Vagina (tissue), 2 donors: ENCODE measurements around the gene AK3. TPM values are rescaled to one million over a fixed set of nuclear protein-coding genes. Genes with fewer than 3 reads are reported as not detected.

ENCODE experiments used
- DNase-seq, 2 donors: peaks; one replicate each; pipeline ENCODE4 v3.0.0-alpha.2; 2017; ENCODE audit errors: extremely low spot score in 2 of 2
- H3K27ac ChIP-seq: fragments of 200-600 bp; sonication (generic); one replicate; pipeline ENCODE4 v1.5.1; 2019
- H3K27me3 ChIP-seq: fragments of 200-600 bp; sonication (generic); one replicate; pipeline ENCODE4 v1.5.1; 2019
- H3K36me3 ChIP-seq, 2 donors: fragments of 200-600 bp; sonication (generic); one replicate each; pipeline ENCODE4 v1.5.1; 2017 to 2019
- H3K4me1 ChIP-seq: fragments of 200-600 bp; sonication (generic); one replicate; pipeline ENCODE4 v1.5.1; 2019
- H3K4me3 ChIP-seq, 2 donors: fragments of 200-600 bp; sonication (generic); 1 replicate in 1 of 2; 2 replicates in 1 of 2; pipeline ENCODE4 v1.5.1; 2016 to 2019
- H3K9me3 ChIP-seq: fragments of 200-600 bp; sonication (generic); one replicate; pipeline ENCODE4 v1.5.1; 2019
- POLR2A ChIP-seq, 2 donors: fragments of 450-650 bp; IDR thresholded peaks; one replicate each; pipeline ENCODE4 v1.6.1; 2017; ENCODE audit warnings: antibody characterized with exemption in 2 of 2, mild to moderate bottlenecking in 2 of 2, moderate library complexity in 2 of 2
- POLR2AphosphoS5 ChIP-seq, 2 donors: sonication (generic); formaldehyde crosslinking; IDR thresholded peaks; one replicate each; pipeline ENCODE4 v1.9.0; 2017; ENCODE audit warnings: antibody characterized with exemption in 2 of 2, mild to moderate bottlenecking in 2 of 2, low read depth in 1 of 2; ENCODE audit not compliant: insufficient read depth in 1 of 2
- intact Hi-C: fragments of 100-400 bp; cut with DNase I; formaldehyde crosslinking; loops from one replicate; pipeline ENCODE4 v1.15.1; 2023
- total RNA-seq: library from RNA; depleted of rRNA; stranded (reverse); fragments of >200 nt; gene quantifications from one replicate; pipeline ENCODE4 v1.2.3, GENCODE V29; 2016
- TF ChIP-seq, protein P1 (sequence below), 3 experiments: fragments of 450-650 bp in 2 of 3; fragments of 200-600 bp in 1 of 3; sonication (generic) in 1 of 3; IDR thresholded peaks; one replicate each; pipeline ENCODE4 v1.5.1; 2017 to 2019; ENCODE audit warnings: antibody characterized with exemption in 3 of 3, mild to moderate bottlenecking in 2 of 3, moderate library complexity in 2 of 3

The AK3 gene
- total RNA-seq, 1 donor from 2014 or later: 72.4 TPM

DNA sequence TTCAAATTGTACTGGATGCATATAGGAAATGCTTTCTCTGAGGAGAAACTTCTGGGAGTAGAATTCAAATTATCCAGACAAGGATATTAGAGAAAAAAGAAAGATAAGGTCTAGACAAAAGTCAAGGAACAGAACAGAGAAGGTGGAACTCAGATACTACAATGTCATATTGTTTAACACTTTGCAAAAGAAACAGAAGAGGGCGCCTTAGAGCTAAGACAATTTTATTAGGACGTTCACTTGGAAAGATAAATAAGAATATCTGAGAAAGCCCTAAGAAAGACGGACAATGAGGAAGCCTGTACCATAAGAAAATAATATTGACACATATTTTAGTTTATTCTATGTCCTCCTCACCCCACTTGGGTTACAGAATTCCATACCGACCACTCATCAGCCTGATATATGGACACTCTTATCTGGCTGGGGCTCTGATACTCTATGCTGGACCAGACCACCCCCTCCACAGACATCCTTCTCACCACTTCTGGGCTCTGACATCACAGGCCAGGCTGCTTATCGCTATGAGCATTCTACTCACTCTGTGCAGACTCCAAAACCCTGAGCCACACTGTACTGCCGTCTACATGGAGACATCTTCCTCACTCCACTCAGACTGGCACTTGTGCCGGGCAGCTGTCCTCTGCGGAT lies 9.1 kb upstream of the AK3 start:
- Histone ChIP-seq H3K9me3 (no peaks in the 10 kb centered on the region), H3K27ac (no peak overlapping the region), H3K27me3 (no peaks in the 10 kb centered on the region), H3K36me3 (no peaks in the 10 kb centered on the region), H3K4me1 (no peaks in the 10 kb centered on the region), H3K4me3 (no peak overlapping the region)
- TF ChIP-seq POLR2A (IDR thresholded peaks at IDR 0.05) (no peak), POLR2AphosphoS5 (IDR thresholded peaks at IDR 0.05; ENCODE audit: insufficient read depth in 1 of 2, low read depth in 1 of 2) (no peak)
- TF ChIP-seq, protein P1, sequence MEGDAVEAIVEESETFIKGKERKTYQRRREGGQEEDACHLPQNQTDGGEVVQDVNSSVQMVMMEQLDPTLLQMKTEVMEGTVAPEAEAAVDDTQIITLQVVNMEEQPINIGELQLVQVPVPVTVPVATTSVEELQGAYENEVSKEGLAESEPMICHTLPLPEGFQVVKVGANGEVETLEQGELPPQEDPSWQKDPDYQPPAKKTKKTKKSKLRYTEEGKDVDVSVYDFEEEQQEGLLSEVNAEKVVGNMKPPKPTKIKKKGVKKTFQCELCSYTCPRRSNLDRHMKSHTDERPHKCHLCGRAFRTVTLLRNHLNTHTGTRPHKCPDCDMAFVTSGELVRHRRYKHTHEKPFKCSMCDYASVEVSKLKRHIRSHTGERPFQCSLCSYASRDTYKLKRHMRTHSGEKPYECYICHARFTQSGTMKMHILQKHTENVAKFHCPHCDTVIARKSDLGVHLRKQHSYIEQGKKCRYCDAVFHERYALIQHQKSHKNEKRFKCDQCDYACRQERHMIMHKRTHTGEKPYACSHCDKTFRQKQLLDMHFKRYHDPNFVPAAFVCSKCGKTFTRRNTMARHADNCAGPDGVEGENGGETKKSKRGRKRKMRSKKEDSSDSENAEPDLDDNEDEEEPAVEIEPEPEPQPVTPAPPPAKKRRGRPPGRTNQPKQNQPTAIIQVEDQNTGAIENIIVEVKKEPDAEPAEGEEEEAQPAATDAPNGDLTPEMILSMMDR (IDR thresholded peaks at IDR 0.05): peak; percentile 12 to 62 (median 29)
- no peak for DNase-seq
- intact Hi-C loops: loop anchor here (10.0 kb wide), 1 partner anchor 685 kb away; the partner anchor contains the start of gene PLGRKT

DNA sequence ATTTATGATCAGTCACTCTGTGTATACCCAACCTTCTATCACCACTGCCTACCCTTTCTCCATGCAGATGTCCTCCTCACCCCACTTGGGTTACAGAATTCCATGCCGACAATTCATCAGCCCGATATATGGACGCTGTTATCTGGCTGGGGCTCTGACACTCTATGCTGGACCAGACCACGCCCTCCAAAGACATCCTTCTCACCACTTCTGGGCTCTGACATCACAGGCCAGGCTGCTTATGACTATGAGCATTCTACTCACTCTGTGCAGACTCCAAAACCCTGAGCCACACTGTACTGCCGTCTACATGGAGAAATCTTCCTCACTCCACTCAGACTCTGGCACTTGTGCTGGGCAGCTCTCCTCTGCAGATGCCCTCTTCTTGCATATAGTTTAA lies 7.6 kb upstream of the AK3 start:
- H3K4me3 ChIP-seq: no peak overlapping the region
- no peaks in the 10 kb centered on the region for H3K27me3 ChIP-seq
- H3K27ac ChIP-seq: no peak overlapping the region
- H3K9me3 ChIP-seq: no peaks in the 10 kb centered on the region
- no peak for TF ChIP-seq POLR2AphosphoS5 (IDR thresholded peaks at IDR 0.05; ENCODE audit: insufficient read depth in 1 of 2, low read depth in 1 of 2)
- TF ChIP-seq, protein P1 (IDR thresholded peaks at IDR 0.05): no peak
- H3K36me3 ChIP-seq: no peaks in the 10 kb centered on the region
- intact Hi-C loops: no loop called here
- DNase-seq: no peak
- no peaks in the 10 kb centered on the region for H3K4me1 ChIP-seq

DNA sequence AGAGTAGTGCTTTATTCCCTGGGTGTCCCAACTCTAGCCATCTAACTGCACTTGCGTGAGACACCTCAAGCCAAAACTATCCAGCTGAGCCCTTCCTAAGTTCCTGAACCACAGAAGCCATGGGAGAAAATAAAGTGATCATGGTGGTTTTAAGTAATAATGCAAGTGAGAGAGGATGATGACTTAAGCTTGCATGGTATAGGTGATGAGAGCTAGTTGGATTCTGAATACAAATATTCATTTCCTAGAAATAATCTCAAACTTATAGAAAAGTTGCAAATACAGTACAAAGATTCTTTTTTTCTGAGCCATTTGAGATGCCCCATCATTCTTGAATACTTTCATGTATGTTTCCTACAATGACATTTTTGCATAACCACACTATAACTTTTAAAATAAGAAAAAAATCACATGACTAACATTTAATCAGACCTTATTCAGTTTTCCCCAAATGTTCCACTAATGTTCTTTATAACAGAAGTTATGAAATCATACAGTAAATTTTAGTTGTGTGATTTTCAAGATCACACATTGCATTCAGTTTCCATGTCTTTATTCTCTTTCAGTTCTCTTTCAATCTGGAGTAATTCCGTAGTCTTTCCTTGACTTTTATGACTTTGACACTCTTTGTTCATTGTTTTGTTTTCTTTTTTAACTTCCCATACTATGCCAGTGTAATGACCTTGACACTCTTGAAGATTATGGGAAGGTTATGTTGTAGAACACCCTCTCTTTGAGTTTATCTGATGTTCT lies 5.5 kb upstream of the AK3 start:
- H3K36me3 ChIP-seq: no peaks in the 10 kb centered on the region
- no peaks in the 10 kb centered on the region for H3K27me3 ChIP-seq
- no peaks in the 10 kb centered on the region for H3K9me3 ChIP-seq
- H3K4me1 ChIP-seq: peaks cover 9% of the 10 kb centered on the region
- H3K27ac ChIP-seq: no peak overlapping the region
- no peak overlapping the region for H3K4me3 ChIP-seq
- DNase-seq: no peak
- intact Hi-C loops: no loop called here
- TF ChIP-seq POLR2AphosphoS5 (IDR thresholded peaks at IDR 0.05; ENCODE audit: insufficient read depth in 1 of 2, low read depth in 1 of 2) (no peak), POLR2A (IDR thresholded peaks at IDR 0.05) (no peak)
- TF ChIP-seq, protein P1 (IDR thresholded peaks at IDR 0.05): no peak

DNA sequence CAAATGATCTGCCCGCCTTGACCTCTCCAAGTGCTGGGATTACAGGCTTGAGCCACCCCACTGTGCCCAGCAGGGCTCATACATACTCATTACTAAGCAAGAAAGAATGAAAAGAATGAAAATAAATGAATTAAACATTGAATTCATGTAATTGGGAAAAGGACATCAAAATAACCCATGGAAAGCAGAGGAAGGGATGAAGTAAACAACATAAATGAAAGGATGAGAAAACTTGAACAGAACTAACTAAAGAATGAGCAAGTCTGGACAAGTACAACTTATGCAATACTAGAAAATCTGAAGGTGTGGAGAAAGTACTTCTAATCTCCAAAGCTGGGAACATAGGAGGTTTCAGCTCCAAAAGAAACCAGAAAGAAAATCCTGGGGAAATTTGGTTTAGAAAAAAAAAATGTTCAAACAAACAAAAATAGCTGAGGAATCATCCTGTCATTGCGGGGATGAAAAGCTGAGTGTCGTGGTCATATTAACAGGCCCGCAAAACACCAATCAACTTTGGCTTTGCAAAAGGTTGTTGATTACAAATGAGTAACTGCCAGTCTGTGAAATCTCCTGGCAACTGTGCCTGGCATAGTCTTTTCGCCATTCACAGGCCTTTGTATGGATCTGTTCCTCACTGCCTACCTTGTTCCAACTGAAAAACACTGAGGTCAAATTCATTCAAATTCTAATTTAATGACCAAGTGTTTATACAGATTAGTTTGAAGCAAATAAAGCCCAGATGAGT lies 2.3 kb upstream of the AK3 start:
- intact Hi-C loops: loop anchor here (5.0 kb wide), 1 partner anchor 61 kb away; no protein-coding TSS in a partner anchor
- no peaks in the 10 kb centered on the region for H3K9me3 ChIP-seq
- H3K27ac ChIP-seq: peak overlapping the region; percentile 7
- DNase-seq: no peak
- no peaks in the 10 kb centered on the region for H3K27me3 ChIP-seq
- peak in 1 of 2 donors; percentile 61 for TF ChIP-seq POLR2AphosphoS5 (IDR thresholded peaks at IDR 0.05; ENCODE audit: insufficient read depth in 1 of 2, low read depth in 1 of 2)
- TF ChIP-seq, protein P1 (IDR thresholded peaks at IDR 0.05): no peak
- no peaks in the 10 kb centered on the region for H3K36me3 ChIP-seq
- peaks cover 26% of the 10 kb centered on the region for H3K4me1 ChIP-seq
- H3K4me3 ChIP-seq: no peak overlapping the region
